GM18907 (cell line): ENCODE data around the gene DRD2.

ENCODE experiments used
- ATAC-seq: cut with Tn5 transposase; IDR thresholded peaks from one replicate; pipeline ENCODE4 v1.9.1; 2021; ENCODE audit warnings: mild to moderate bottlenecking, moderate library complexity; ENCODE audit not compliant: unreplicated experiment

DRD2 gene

DNA sequence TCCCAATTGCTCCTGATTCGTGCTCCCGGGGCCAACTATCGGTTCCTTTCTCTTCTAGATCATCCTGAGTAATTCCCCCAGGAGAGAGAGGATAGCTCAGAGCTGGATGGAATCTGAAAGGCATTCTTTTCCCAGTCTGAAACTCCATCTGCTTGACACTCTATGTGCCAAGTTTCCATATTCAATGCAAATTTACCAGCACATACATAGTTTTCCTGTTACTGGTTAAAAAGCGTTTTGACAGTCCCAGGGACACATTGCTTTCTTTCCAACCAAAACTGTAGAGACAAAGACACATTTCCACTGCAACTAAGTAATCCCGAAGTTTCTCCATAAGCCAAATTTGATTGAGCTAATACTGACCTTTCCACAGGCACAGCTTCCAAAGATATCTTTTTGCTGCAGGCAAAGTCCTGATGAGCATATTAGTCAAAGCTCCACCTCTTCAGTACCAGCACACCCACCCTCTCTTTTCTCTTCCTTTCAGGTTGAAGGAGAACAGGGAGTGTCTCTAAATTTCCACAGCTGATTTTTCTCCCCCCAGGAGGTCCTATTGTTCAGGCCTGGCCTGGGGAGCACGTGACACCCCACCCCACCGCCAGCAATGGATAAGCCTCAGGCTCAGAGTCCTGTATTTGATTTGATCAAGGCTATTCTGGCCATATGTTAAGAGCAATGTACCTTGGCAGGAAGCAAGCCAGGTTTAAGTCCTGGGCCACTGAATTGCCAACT lies 97.4 kb downstream of the DRD2 start:
- ATAC-seq, result no peak

DNA sequence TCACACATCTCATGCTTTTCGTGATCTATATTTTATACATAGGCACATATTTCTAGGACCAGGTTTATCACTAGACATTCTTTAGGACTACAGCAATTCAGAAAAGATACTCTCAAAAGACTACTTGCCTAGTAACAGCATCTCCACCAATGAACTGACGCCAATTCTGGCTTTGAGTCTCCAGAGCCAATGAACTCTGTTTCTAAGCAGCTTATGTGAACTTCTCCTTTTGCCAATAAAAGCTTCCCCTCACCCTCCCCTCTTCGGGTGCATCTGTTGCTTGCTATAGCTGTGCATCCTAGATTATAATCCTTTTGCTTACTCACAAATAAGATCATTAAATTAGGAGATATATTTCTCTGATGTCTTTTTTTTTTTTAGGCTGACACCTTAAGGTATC lies 99.0 kb downstream of the DRD2 start:
- ATAC-seq, result no peak

DNA sequence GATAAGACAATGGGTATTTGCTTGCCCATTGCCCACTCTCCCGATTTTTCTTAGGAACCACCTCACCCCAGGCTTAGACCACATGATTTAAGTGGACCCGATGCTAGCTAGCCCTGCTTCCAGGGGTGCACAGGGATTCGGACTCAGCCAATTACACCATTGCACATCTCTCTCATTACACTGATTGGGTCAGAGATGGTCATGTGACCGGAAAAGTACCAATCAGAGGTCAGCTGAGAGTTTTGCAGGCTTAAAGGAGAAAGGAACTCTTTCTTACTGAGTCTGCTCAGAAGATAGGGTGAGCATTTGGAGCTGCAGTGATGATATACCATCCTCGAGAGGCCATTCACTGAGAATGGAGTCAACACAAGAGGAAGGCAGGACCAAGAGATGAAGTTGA lies 99.8 kb downstream of the DRD2 start:
- no peak for ATAC-seq

DNA sequence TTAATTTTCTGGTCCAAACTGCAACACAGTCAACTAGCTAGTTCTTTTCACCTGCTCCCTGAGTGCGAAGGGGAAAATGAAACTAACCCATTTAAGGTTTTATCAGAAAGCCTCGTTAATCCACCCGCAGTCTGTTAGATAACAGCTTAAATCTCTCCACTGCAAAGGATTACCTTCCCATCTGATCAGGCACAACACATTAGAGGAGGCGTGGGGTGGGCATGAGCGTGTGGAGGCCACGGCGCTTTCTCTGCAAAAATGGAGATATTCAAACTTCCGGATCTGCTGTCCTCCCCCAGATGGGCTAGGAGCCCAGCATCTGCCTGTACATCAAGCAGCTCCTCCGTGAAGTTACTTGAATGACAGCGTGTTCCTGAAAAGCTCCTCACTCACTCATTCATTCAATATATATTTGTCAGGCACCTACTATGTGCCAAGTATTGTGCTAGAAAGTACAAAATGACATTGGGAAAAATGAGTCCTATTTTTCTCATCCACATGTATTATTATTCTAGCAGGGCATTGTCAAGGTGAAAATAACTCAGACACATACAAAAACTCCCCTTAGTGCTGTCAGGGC lies 101.1 kb downstream of the DRD2 start:
- no peak for ATAC-seq

DNA sequence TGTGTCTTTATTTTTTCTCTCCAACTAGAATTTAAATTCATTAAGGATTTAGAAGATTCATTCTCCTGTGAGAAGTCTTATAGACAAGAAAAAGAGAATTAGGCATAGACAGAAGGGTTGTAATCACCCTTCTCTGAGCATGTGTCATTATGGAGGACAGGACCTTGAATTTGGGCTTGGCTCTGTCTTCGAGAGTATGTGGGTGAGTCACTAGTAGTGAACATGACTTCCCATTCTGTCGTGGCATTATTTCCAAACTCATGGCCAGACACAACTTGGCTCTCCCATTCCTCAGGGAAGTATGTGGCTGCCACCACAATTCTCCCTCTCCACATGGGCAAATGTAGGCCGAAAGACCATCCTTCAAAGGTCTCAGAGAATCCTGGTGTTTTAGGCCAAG lies 101.9 kb downstream of the DRD2 start:
- no peak for ATAC-seq

DNA sequence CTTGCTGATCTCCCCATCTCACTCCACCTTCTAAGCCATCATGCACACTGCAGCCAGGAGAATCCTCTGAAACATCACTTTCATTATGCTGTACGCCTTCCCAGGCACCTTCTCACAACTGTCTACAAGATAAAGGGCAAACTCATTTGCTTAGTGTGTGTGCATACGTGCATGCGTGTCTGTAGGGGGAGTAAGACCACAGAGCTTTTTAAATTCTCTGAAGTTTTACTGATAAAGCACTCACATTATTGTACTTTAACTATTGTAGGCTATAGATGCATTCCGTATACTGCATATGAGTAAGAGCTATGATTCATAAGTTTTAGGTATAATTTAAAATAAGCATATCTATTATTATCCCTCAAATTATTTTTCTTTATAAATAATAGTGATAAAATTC lies 102.9 kb downstream of the DRD2 start:
- no peak for ATAC-seq

DNA sequence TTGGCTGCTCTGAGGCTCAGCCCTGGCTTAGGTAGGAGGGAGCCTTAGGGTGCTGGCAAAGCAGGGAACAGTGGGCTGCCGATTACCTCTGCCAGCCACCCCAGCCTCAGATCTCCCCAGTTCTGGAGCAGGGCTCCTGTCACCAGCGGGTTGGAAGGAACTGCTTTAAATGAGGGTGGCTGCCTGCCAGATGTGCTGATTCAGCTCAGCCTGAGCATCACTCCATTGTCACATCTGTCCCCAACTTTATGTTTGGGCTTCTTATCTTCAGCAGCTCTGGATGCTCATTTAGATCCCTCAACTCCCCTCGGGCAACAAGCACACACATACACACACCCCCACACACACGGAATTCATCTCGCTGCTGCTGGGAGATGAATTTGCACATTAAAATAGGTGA lies 104.6 kb downstream of the DRD2 start:
- ATAC-seq, result no peak

DNA sequence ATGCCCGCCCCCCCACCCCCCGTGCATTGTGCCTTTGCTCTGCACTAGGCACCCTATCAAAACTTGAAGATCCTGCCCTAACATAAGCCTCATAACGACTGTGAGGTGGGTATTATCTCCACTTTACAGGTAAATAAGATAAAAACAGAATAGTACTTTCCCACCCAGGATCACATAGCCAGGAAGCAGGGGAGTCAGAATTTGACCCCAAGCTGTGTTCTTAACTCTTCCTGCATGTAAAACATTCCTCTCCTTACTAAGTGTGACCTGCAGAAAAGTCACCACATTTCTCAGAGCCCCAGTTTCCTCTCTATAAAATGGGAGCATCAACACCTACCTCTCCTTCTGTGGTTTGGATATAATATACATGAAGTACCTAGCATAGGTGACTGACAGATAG lies 105.8 kb downstream of the DRD2 start:
- ATAC-seq, result no peak

DNA sequence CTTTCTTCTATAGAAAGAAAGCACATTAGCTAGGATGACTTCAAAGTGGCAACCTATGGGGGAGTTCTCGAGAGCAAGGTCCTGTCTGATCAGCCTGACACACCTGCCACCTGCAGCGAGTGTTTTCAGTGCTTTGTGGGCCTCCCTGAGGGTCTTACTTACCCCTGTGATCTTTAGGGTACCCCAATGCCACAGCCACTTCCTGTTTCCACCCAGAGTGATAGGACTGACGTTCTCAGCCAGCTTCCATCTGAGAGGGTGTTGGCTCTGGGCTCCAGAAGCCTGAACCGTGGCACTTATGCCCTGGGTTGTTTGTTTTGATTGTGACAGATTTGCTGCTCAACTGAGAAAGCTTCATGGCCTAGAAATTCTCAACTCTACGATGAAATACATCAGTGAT lies 109.3 kb downstream of the DRD2 start:
- ATAC-seq, result no peak

DNA sequence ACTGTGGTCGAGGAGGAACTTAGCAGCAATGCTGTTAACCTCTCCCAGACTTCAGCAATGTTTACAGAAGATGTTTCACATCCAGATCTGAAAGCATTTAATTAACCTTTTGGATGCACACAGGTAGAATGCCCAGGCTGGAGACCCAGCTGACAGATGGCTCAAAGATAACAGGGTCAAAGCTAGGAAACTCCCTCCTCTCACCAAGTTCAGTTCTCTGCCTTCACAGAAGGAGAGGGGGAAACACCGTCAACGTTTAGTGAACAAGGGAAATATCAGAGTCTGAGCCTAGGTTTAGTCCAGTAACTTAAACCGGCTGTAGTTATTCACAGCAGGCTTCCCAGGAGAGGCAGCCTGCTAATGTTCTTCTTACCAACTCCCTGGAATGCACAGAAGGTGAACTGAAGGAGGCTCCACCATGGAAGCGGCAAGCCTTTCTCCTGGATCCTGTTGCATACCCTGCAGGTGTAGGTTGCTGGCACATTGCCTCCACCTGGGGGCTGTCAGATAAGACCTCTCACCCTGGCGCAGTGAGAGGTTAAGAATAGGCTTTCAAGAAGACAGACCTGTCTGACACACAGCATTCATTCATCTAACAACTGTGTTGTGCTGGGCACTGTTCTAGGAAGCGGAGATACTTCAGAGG lies 111.1 kb downstream of the DRD2 start:
- no peak for ATAC-seq

DNA sequence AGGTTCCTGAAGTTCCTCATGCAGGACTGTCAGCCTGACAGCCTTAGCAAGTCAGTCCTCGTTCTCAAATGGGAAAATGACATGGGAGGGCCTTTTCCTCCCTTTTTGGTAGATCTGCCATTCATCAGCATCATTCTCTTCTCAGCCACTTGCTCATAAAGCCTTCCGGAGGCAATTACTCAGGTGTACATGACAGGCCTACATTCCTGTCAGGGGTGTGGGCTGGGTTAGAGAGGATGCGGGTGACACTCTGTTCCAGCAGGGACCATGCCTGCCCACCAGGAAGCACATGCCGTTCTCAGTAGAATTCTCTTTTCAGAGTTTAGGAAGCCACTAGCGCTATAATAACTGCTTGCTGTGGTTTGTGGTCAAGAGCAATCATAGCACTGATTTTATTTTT lies 111.8 kb downstream of the DRD2 start:
- no peak for ATAC-seq
